Bronchial epithelial cell (primary cell): ENCODE data around the gene THUMPD2. TPM values are rescaled to one million over a fixed set of nuclear protein-coding genes. Genes with fewer than 3 reads are reported as not detected.

ENCODE experiments used
- DNase-seq: peaks from one replicate; pipeline ENCODE4 v3.0.0-alpha.2; 2010; ENCODE audit warnings: low read depth
- FAIRE-seq: peaks from 2 replicates; lab custom pipeline; 2011; peaks lifted over from hg19 to GRCh38; lab: Jason Lieb, UNC
- H3K27me3 ChIP-seq: 2 replicates; pipeline ENCODE4 v1.5.1; 2011; ENCODE audit warnings: low read length; ENCODE audit not compliant: control insufficient read depth, insufficient read depth
- H3K36me3 ChIP-seq: 2 replicates; pipeline ENCODE4 v1.5.1; 2011; ENCODE audit warnings: low read length; ENCODE audit not compliant: control insufficient read depth, insufficient read depth
- H3K4me3 ChIP-seq: 2 replicates; pipeline ENCODE4 v1.5.1; 2011; ENCODE audit warnings: mild to moderate bottlenecking, low read depth, low read length, control low read depth
- total RNA-seq: library from RNA; depleted of rRNA; stranded (reverse); fragments of >200 nt; gene quantifications from 2 replicates; pipeline ENCODE4 v1.2.1, GENCODE V29; 2014
- TF ChIP-seq, protein P1 (sequence below): IDR thresholded peaks from 2 replicates; pipeline ENCODE4 v1.5.1; 2011; ENCODE audit warnings: mild to moderate bottlenecking, moderate library complexity, low read length, control low read depth, inconsistent platforms; ENCODE audit not compliant: insufficient read depth, severe bottlenecking

THUMPD2 gene
- total RNA-seq, 1 donor from 2014 or later: 10.3 TPM

DNA sequence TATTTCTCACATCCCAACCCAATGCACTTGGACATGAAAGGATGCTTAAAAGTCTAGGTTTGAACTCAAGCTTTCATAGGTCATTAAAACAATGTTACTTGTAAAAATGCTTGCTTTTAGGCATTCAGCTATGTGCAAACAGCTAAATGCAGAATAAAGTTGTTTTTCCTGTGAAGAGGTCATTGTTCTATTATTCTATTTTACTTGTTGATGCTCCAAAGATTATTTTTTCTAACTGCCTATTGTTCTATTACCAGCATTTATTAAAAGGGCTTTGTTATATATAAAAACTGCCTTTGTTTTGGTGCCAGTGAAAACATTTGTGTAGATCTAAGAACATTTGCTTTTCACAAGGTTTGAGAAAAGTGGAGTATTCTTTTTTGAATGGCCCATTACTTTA is 64.0 kb downstream of the THUMPD2 start:
- DNase-seq: no peak

DNA sequence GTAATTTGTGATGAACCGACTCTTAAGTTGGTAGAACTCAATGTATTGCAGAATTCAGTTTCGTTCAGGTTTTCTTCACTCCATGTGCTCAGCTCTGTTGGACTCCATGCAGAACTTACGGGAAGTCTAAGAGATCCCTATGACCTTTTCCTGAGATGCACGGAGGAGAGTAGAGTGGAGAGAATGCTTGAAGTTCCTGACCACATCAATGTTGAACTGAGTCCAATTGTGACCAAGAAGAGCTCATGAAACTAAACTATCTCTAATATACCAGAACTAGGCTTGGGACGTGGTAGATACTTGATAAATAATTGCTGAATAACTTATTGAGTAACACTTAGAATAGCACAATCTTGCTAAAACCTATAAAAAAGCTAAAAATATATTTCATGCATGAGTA is 66.1 kb downstream of the THUMPD2 start:
- H3K4me3 ChIP-seq: no peak overlapping the region
- no peak for DNase-seq
- no peaks in the 10 kb centered on the region for H3K36me3 ChIP-seq
- H3K27me3 ChIP-seq: no peaks in the 10 kb centered on the region
- TF ChIP-seq, protein P1, sequence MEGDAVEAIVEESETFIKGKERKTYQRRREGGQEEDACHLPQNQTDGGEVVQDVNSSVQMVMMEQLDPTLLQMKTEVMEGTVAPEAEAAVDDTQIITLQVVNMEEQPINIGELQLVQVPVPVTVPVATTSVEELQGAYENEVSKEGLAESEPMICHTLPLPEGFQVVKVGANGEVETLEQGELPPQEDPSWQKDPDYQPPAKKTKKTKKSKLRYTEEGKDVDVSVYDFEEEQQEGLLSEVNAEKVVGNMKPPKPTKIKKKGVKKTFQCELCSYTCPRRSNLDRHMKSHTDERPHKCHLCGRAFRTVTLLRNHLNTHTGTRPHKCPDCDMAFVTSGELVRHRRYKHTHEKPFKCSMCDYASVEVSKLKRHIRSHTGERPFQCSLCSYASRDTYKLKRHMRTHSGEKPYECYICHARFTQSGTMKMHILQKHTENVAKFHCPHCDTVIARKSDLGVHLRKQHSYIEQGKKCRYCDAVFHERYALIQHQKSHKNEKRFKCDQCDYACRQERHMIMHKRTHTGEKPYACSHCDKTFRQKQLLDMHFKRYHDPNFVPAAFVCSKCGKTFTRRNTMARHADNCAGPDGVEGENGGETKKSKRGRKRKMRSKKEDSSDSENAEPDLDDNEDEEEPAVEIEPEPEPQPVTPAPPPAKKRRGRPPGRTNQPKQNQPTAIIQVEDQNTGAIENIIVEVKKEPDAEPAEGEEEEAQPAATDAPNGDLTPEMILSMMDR: no peak
- FAIRE-seq: no peak

More for the DNA sequence above, 64.0 kb downstream of the THUMPD2 start:
- Histone ChIP-seq H3K36me3 (no peaks in the 10 kb centered on the region), H3K27me3 (no peaks in the 10 kb centered on the region), H3K4me3 (no peak overlapping the region)
- TF ChIP-seq, protein P1: no peak
- FAIRE-seq: no peak

GRCh38 chr2:39710807-39711206 is 68.3 kb downstream of the THUMPD2 start:
- no peak for FAIRE-seq
- no peaks in the 10 kb centered on the region for H3K27me3 ChIP-seq
- no peak overlapping the region for H3K4me3 ChIP-seq
- no peak for DNase-seq
- H3K36me3 ChIP-seq: no peaks in the 10 kb centered on the region
- TF ChIP-seq, protein P1: no peak

GRCh38 chr2:39708003-39708402 is 71.1 kb downstream of the THUMPD2 start:
- no peaks in the 10 kb centered on the region for H3K27me3 ChIP-seq
- TF ChIP-seq, protein P1: no peak
- no peak for DNase-seq
- no peak for FAIRE-seq
- no peak overlapping the region for H3K4me3 ChIP-seq
- H3K36me3 ChIP-seq: no peaks in the 10 kb centered on the region

- H3K36me3 ChIP-seq: no peaks in the 10 kb centered on the region
- DNase-seq (no peak), FAIRE-seq (no peak)
- H3K27me3 ChIP-seq: no peaks in the 10 kb centered on the region
- no peak overlapping the region for H3K4me3 ChIP-seq
- TF ChIP-seq, protein P1: no peak
Measured at GRCh38 chr2:39706945-39707344, 72.1 kb downstream of the THUMPD2 start.

- FAIRE-seq (no peak), DNase-seq (no peak)
- Histone ChIP-seq H3K27me3 (no peaks in the 10 kb centered on the region), H3K4me3 (no peak overlapping the region), H3K36me3 (no peaks in the 10 kb centered on the region)
- TF ChIP-seq, protein P1: no peak
Measured at GRCh38 chr2:39706312-39706711, 72.7 kb downstream of the THUMPD2 start.
